NCI-H510A treated with DMSO at 0.1 percent for 48 hours (cell line): ENCODE measurements around the gene METTL8.
"Not testable (repeated sequence)": the region's sequence is repeated elsewhere in the genome, so short reads cannot be mapped to it uniquely, and the experiment has no call there.

Experiments
- DNase-seq: peaks from one replicate; lab custom pipeline; 2025; lab: John Stamatoyannopoulos, UW

Gene METTL8

GRCh38 chr2:171345971-171346722, 87.6 kb downstream of the METTL8 start:
- DNase-seq = no peak

GRCh38 chr2:171344182-171344581, 89.6 kb downstream of the METTL8 start:
- no peak for DNase-seq

- no peak for DNase-seq
These were observed 91.8 kb downstream of the METTL8 start for GRCh38 chr2:171342067-171342413.

- DNase-seq = no peak
These were observed 92.3 kb downstream of the METTL8 start for GRCh38 chr2:171341394-171342066.

GRCh38 chr2:171334946-171335345, 98.8 kb downstream of the METTL8 start:
- DNase-seq = no peak

GRCh38 chr2:171334171-171334570, 99.6 kb downstream of the METTL8 start:
- DNase-seq = no peak

GRCh38 chr2:171330155-171330956, 103.4 kb downstream of the METTL8 start:
- DNase-seq = no peak

- no peak for DNase-seq
These were observed 106.7 kb downstream of the METTL8 start for GRCh38 chr2:171327043-171327496.

- DNase-seq = no peak
These were observed 107.8 kb downstream of the METTL8 start for GRCh38 chr2:171325886-171326585.

GRCh38 chr2:171323971-171324528, 109.7 kb downstream of the METTL8 start:
- DNase-seq = no peak

GRCh38 chr2:171322928-171323327, 110.9 kb downstream of the METTL8 start:
- DNase-seq = no peak

GRCh38 chr2:171320731-171321130, 113.1 kb downstream of the METTL8 start:
- no peak for DNase-seq

- DNase-seq = no peak
These were observed 113.6 kb downstream of the METTL8 start for GRCh38 chr2:171320208-171320621.

- no peak for DNase-seq
These were observed 114.5 kb downstream of the METTL8 start for GRCh38 chr2:171319164-171319810.

- DNase-seq = no peak
These were observed 115.3 kb downstream of the METTL8 start for GRCh38 chr2:171318463-171318934.

GRCh38 chr2:171317492-171318125, 116.2 kb downstream of the METTL8 start:
- no peak for DNase-seq

- no peak for DNase-seq
These were observed 116.9 kb downstream of the METTL8 start for GRCh38 chr2:171316755-171317337.

GRCh38 chr2:171316220-171316619, 117.6 kb downstream of the METTL8 start:
- no peak for DNase-seq

- DNase-seq = no peak
These were observed 118.0 kb downstream of the METTL8 start for GRCh38 chr2:171315781-171316180.

- DNase-seq = not testable (repeated sequence)
These were observed 121.6 kb downstream of the METTL8 start for GRCh38 chr2:171312182-171312581.
